NB4 (cell line): ENCODE data around the gene TLCD2.
"Not testable (repeated sequence)": the region's sequence is repeated elsewhere in the genome, so short reads cannot be mapped to it uniquely, and the experiment has no call there.

Source experiments
- CTCF ChIP-seq: IDR thresholded peaks from one replicate; pipeline ENCODE4 v1.5.1; 2012; ENCODE audit warnings: low read depth, low read length
- MAX ChIP-seq: IDR thresholded peaks from 2 replicates; pipeline ENCODE4 v1.6.1; 2011; ENCODE audit warnings: low read depth, low read length
- MYC ChIP-seq: IDR thresholded peaks from 2 replicates; pipeline ENCODE4 v1.6.1; 2011; ENCODE audit warnings: low read depth, low read length
- POLR2A ChIP-seq: IDR thresholded peaks from 2 replicates; pipeline ENCODE4 v1.6.1; 2011; ENCODE audit warnings: mild to moderate bottlenecking; ENCODE audit not compliant: insufficient read length; ENCODE audit errors: extremely low read depth

GRCh38 chr17:1652794-1653193 is 57.4 kb downstream of the TLCD2 start:
- TF ChIP-seq CTCF, POLR2A, MAX, MYC: not testable (repeated sequence)
